Activated T-helper 1 cell treated with anti-CD3 and anti-CD28 coated beads, Interleukin-12 subunit alpha, Interleukin-12 subunit beta, Interleukin-2, Interleukin-4 antibody, amounts not matched to agents 30 ng/mL and 10 ng/mL and 1 ng/mL, durations not matched to agents 14 hours and 24 hours and 36 hours (primary cell): ENCODE results near the gene AOPEP. TPM values are rescaled to one million over a fixed set of nuclear protein-coding genes. Genes with fewer than 3 reads are reported as not detected.
A peak's percentile ranks its signal among the peaks of the same experiment; 100 is the strongest.

ENCODE experiments used
- DNase-seq: peaks from one replicate; pipeline ENCODE4 v3.0.0; 2021; ENCODE audit warnings: low spot score
- H3K27ac Mint-ChIP-seq: one replicate; pipeline ENCODE4 v1.8.0; 2021; ENCODE audit warnings: mild to moderate bottlenecking, mixed read lengths
- H3K27me3 Mint-ChIP-seq: one replicate; pipeline ENCODE4 v1.8.0; 2022; ENCODE audit warnings: mild to moderate bottlenecking, moderate library complexity, mixed read lengths; ENCODE audit not compliant: insufficient read depth
- H3K36me3 Mint-ChIP-seq: one replicate; pipeline ENCODE4 v1.8.0; 2021; ENCODE audit warnings: low read depth, mixed read lengths
- H3K4me1 Mint-ChIP-seq: one replicate; pipeline ENCODE4 v1.8.0; 2021; ENCODE audit warnings: low read depth, mixed read lengths
- H3K4me3 Mint-ChIP-seq: one replicate; pipeline ENCODE4 v1.8.0; 2021; ENCODE audit warnings: mild to moderate bottlenecking, moderate library complexity, mixed read lengths
- H3K9me3 Mint-ChIP-seq: one replicate; pipeline ENCODE4 v1.8.0; 2021; ENCODE audit warnings: mixed read lengths
- intact Hi-C: fragments of 100-400 bp; cut with micrococcal nuclease; formaldehyde crosslinking; loops from one replicate; pipeline ENCODE4 v1.15.1; 2024
- total RNA-seq: library from RNA; stranded (reverse); gene quantifications from 2 replicates; pipeline ENCODE4 v1.2.3, GENCODE V29; 2022

Gene AOPEP
- total RNA-seq, 1 donor from 2014 or later = 22.5 TPM

- H3K27me3 Mint-ChIP-seq = no peaks in the 10 kb centered on the region
- H3K36me3 Mint-ChIP-seq = peaks cover 5% of the 10 kb centered on the region
- no peak overlapping the region for H3K4me3 Mint-ChIP-seq
- no peaks in the 10 kb centered on the region for H3K9me3 Mint-ChIP-seq
- no peak for DNase-seq
- H3K4me1 Mint-ChIP-seq = peaks cover 45% of the 10 kb centered on the region
- no peak overlapping the region for H3K27ac Mint-ChIP-seq
- intact Hi-C loops = no loop called here
Observed at GRCh38 chr9:94857791-94858190, 131.3 kb downstream of the AOPEP start.

- DNase-seq = no peak
- Mint-ChIP-seq H3K4me3 (no peak overlapping the region), H3K4me1 (peaks cover 47% of the 10 kb centered on the region), H3K9me3 (no peaks in the 10 kb centered on the region), H3K27me3 (no peaks in the 10 kb centered on the region), H3K27ac (no peak overlapping the region), H3K36me3 (peaks cover 5% of the 10 kb centered on the region)
- intact Hi-C loops = no loop called here
Observed at GRCh38 chr9:94859226-94859625, 132.7 kb downstream of the AOPEP start.

- Mint-ChIP-seq H3K36me3 (peaks cover 5% of the 10 kb centered on the region), H3K4me1 (peaks cover 48% of the 10 kb centered on the region), H3K4me3 (no peak overlapping the region), H3K27ac (peak overlapping the region; percentile 60), H3K9me3 (no peaks in the 10 kb centered on the region), H3K27me3 (no peaks in the 10 kb centered on the region)
- intact Hi-C loops = loop anchor here (5.0 kb wide), 1 partner anchor 267 kb away; no protein-coding TSS in a partner anchor
- DNase-seq = no peak
Observed at GRCh38 chr9:94859891-94860290, 133.4 kb downstream of the AOPEP start.

- Mint-ChIP-seq H3K27me3 (no peaks in the 10 kb centered on the region), H3K36me3 (peaks cover 5% of the 10 kb centered on the region), H3K4me3 (peak overlapping the region; percentile 73), H3K9me3 (no peaks in the 10 kb centered on the region), H3K4me1 (peaks cover 48% of the 10 kb centered on the region), H3K27ac (peak overlapping the region; percentile 83)
- intact Hi-C loops = loop anchor here (1.0 to 5.0 kb wide), 6 partner anchors 8 to 266 kb away; no protein-coding TSS in a partner anchor
- peak; percentile 70 for DNase-seq
Observed at GRCh38 chr9:94860678-94861588, 134.4 kb downstream of the AOPEP start.

- Mint-ChIP-seq H3K36me3 (peaks cover 5% of the 10 kb centered on the region), H3K9me3 (no peaks in the 10 kb centered on the region), H3K4me1 (peaks cover 48% of the 10 kb centered on the region), H3K27me3 (no peaks in the 10 kb centered on the region), H3K4me3 (peak overlapping the region; percentile 73), H3K27ac (peak overlapping the region; percentile 83)
- DNase-seq = no peak
- intact Hi-C loops = loop anchor here (1.0 to 5.0 kb wide), 6 partner anchors 8 to 266 kb away; no protein-coding TSS in a partner anchor
Observed at GRCh38 chr9:94861589-94862272, 135.2 kb downstream of the AOPEP start.

GRCh38 chr9:94864196-94864595 is 137.7 kb downstream of the AOPEP start:
- H3K27ac Mint-ChIP-seq = no peak overlapping the region
- H3K4me1 Mint-ChIP-seq = peaks cover 55% of the 10 kb centered on the region
- no peaks in the 10 kb centered on the region for H3K27me3 Mint-ChIP-seq
- DNase-seq = no peak
- no peak overlapping the region for H3K4me3 Mint-ChIP-seq
- intact Hi-C loops = loop anchor here (5.0 kb wide), 1 partner anchor 263 kb away; no protein-coding TSS in a partner anchor
- H3K36me3 Mint-ChIP-seq = peaks cover 1% of the 10 kb centered on the region
- no peaks in the 10 kb centered on the region for H3K9me3 Mint-ChIP-seq

- no peaks in the 10 kb centered on the region for H3K9me3 Mint-ChIP-seq
Observed at GRCh38 chr9:94864862-94865509, 138.5 kb downstream of the AOPEP start.

GRCh38 chr9:94865582-94866452 is 139.3 kb downstream of the AOPEP start:
- Mint-ChIP-seq H3K27ac (no peak overlapping the region), H3K4me3 (no peak overlapping the region), H3K9me3 (peaks cover under 1% of the 10 kb centered on the region), H3K27me3 (no peaks in the 10 kb centered on the region), H3K4me1 (peaks cover 55% of the 10 kb centered on the region), H3K36me3 (peaks cover under 1% of the 10 kb centered on the region)
- DNase-seq = no peak
- intact Hi-C loops = no loop called here

More at GRCh38 chr9:94864862-94865509, 138.5 kb downstream of the AOPEP start:
- H3K27ac Mint-ChIP-seq = no peak overlapping the region
- no peak for DNase-seq
- H3K4me1 Mint-ChIP-seq = peaks cover 55% of the 10 kb centered on the region
- intact Hi-C loops = loop anchor here (5.0 kb wide), 1 partner anchor 262 kb away; no protein-coding TSS in a partner anchor
- no peaks in the 10 kb centered on the region for H3K36me3 Mint-ChIP-seq
- no peak overlapping the region for H3K4me3 Mint-ChIP-seq
- H3K27me3 Mint-ChIP-seq = no peaks in the 10 kb centered on the region

GRCh38 chr9:94866770-94867169 is 140.3 kb downstream of the AOPEP start:
- intact Hi-C loops = no loop called here

GRCh38 chr9:94867281-94867841 is 140.9 kb downstream of the AOPEP start:
- Mint-ChIP-seq H3K4me1 (peaks cover 55% of the 10 kb centered on the region), H3K27me3 (no peaks in the 10 kb centered on the region), H3K36me3 (peaks cover 6% of the 10 kb centered on the region), H3K27ac (no peak overlapping the region), H3K9me3 (peaks cover 4% of the 10 kb centered on the region), H3K4me3 (no peak overlapping the region)
- intact Hi-C loops = no loop called here
- no peak for DNase-seq

More at GRCh38 chr9:94866770-94867169, 140.3 kb downstream of the AOPEP start:
- Mint-ChIP-seq H3K4me3 (no peak overlapping the region), H3K9me3 (peaks cover 4% of the 10 kb centered on the region), H3K4me1 (peaks cover 55% of the 10 kb centered on the region), H3K36me3 (peaks cover 4% of the 10 kb centered on the region), H3K27ac (no peak overlapping the region), H3K27me3 (no peaks in the 10 kb centered on the region)
- no peak for DNase-seq

- no peak overlapping the region for H3K4me3 Mint-ChIP-seq
- H3K4me1 Mint-ChIP-seq = peaks cover 55% of the 10 kb centered on the region
- DNase-seq = no peak
- peaks cover 4% of the 10 kb centered on the region for H3K9me3 Mint-ChIP-seq
- H3K36me3 Mint-ChIP-seq = peaks cover 10% of the 10 kb centered on the region
- H3K27me3 Mint-ChIP-seq = peaks cover 3% of the 10 kb centered on the region
- H3K27ac Mint-ChIP-seq = no peak overlapping the region
- intact Hi-C loops = no loop called here
Observed at GRCh38 chr9:94867842-94868312, 141.4 kb downstream of the AOPEP start.
